Activated CD4-positive, alpha-beta memory T cell treated with anti-CD3 and anti-CD28 coated beads, Interleukin-2, amount 10 ng/mL, durations not matched to agents 7 days and 5 days (primary cell): ENCODE measurements around the gene KCNK4. TPM values are rescaled to one million over a fixed set of nuclear protein-coding genes. Genes with fewer than 3 reads are reported as not detected.

Experiments
- CTCF ChIA-PET: fragments of 350-600 bp; sonication (Branson Sonifier 250); formaldehyde crosslinking; loops from one replicate; lab custom pipeline; 2021; ENCODE audit warnings: antibody characterized with exemption, inconsistent platforms; lab: Charles Lee
- POLR2A ChIA-PET: fragments of 350-600 bp; sonication (Branson Sonifier 250); formaldehyde crosslinking; loops from one replicate; lab custom pipeline; 2021; ENCODE audit warnings: antibody characterized with exemption; lab: Charles Lee
- DNase-seq: peaks from one replicate; pipeline ENCODE4 v3.0.0-alpha.2; 2020
- H3K27ac Mint-ChIP-seq: one replicate; pipeline ENCODE4 v1.8.0; 2021; ENCODE audit warnings: mild to moderate bottlenecking, mixed read lengths
- H3K27me3 Mint-ChIP-seq: one replicate; pipeline ENCODE4 v1.8.0; 2021; ENCODE audit warnings: mixed read lengths
- H3K36me3 Mint-ChIP-seq: one replicate; pipeline ENCODE4 v1.8.0; 2021; ENCODE audit warnings: low read depth, mixed read lengths
- H3K4me1 Mint-ChIP-seq: one replicate; pipeline ENCODE4 v1.8.0; 2021; ENCODE audit warnings: mixed read lengths
- H3K4me3 Mint-ChIP-seq: one replicate; pipeline ENCODE4 v1.8.0; 2021; ENCODE audit warnings: mild to moderate bottlenecking, mixed read lengths
- H3K9me3 Mint-ChIP-seq: one replicate; pipeline ENCODE4 v1.8.0; 2021; ENCODE audit warnings: mixed read lengths
- total RNA-seq, 2 experiments: library from RNA; stranded (reverse); gene quantifications; one replicate each; pipeline ENCODE4 v1.2.3, GENCODE V29; 2021

The KCNK4 gene
- total RNA-seq, 2 experiments from 2014 or later: 0.15 TPM; not detected in 1

- H3K9me3 Mint-ChIP-seq: no peaks in the 10 kb centered on the region
- no peak for DNase-seq
- H3K27ac Mint-ChIP-seq: no peak overlapping the region
- H3K27me3 Mint-ChIP-seq: peaks cover 3% of the 10 kb centered on the region
- H3K4me3 Mint-ChIP-seq: no peak overlapping the region
- peaks cover 6% of the 10 kb centered on the region for H3K36me3 Mint-ChIP-seq
- ChIA-PET POLR2A (interaction anchor here (0.6 to 1.9 kb wide), 4 partner anchors 13 to 50 kb away, joined by 3 to 6 read pairs (median 4); partner anchors contain the start of genes ESRRA and NUDT22), CTCF (no interaction called here)
- H3K4me1 Mint-ChIP-seq: peaks cover 26% of the 10 kb centered on the region
Measured at GRCh38 chr11:64254326-64254725, 36.8 kb upstream of the KCNK4 start.

DNA sequence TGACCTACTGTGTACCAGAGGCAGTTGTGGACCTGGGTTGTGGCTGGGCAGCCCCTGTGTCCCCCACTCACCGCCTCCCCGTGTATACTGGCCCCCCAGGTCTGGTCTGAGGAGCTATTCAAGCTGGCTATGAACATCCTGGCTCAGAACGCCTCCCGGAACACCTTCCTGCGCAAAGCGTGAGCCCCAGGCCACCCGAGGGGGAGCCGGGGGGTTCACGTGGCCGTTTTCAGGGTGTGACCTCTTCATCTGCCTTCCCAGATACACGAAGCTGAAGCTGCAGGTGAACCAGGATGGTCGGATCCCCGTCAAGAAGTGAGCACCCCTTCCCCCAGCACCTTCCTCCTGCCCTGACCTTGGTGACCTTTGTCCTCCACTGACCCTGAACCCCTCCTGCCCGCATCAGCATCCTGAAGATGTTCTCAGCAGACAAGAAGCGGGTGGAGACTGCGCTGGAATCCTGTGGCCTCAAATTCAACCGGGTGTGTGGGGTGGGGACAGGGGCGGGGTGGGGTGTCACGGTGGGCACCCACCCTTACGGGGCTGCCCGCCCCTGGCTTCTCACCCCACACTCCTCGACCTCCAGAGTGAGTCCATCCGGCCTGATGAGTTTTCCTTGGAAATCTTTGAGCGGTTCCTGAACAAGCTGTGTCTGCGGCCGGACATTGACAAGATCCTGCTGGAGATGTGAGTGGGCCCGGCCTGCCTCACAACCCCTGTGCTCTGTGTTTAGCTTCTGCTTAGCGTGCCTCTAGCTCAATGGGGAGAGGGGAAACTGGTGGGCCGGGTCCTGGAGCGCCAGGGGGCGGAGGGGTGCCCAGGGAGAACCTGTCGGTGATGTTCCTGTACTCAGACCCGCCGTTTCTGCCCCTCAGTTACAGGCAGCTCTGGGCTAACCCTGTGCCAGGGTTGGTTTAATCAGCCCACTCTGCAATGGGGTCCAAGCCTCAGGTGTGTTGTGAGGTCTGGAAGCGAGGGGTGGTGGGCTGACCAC, 35.7 kb upstream of the KCNK4 start:
- ChIA-PET CTCF (interaction anchor here (1.0 kb wide), 1 partner anchor 9 kb away, joined by 3 read pairs; the partner anchor contains the start of gene PPP1R14B), POLR2A (interaction anchor here (0.9 to 1.9 kb wide), 6 partner anchors 9 to 49 kb away, joined by 3 to 6 read pairs (median 3); partner anchors contain the start of genes ESRRA and FERMT3)
- Mint-ChIP-seq H3K27ac (no peak overlapping the region), H3K4me1 (peaks cover 27% of the 10 kb centered on the region), H3K9me3 (no peaks in the 10 kb centered on the region), H3K36me3 (peaks cover 16% of the 10 kb centered on the region), H3K27me3 (no peaks in the 10 kb centered on the region), H3K4me3 (no peak overlapping the region)
- no peak for DNase-seq

DNA sequence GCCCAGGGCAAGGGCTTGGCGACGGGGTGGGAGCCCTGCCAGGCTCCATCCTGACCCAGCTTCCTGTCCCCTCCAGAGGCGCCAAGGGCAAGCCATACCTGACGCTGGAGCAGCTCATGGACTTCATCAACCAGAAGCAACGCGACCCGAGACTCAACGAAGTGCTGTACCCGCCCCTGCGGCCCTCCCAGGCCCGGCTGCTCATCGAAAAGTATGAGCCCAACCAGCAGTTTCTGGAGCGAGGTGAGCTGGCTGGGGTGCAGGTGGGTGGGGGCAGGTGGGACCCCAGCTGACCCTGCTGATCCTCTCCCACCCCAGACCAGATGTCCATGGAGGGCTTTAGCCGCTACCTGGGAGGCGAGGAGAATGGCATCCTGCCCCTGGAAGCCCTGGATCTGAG, 34.8 kb upstream of the KCNK4 start:
- H3K4me3 Mint-ChIP-seq: no peak overlapping the region
- POLR2A ChIA-PET: interaction anchor here (1.2 to 1.6 kb wide), 2 partner anchors 9 to 49 kb away, joined by 3 to 4 read pairs; partner anchors contain the start of gene FERMT3
- CTCF ChIA-PET: interaction anchor here (1.1 to 1.6 kb wide), 2 partner anchors 13 to 14 kb away, joined by 3 to 5 read pairs; no protein-coding TSS in a partner anchor

DNA sequence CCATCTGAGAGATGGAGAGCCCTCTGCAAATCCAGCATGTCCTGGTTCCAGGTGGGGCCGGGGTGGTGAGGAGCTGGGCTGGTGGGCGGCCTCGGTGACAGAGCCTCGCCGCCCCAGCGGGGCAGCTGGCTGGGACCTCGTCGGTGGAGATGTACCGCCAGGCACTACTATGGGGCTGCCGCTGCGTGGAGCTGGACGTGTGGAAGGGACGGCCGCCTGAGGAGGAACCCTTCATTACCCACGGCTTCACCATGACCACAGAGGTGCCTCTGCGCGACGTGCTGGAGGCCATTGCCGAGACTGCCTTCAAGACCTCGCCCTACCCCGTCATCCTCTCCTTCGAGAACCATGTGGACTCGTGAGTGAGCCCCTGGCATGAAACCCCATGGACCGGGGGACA, 32.7 kb upstream of the KCNK4 start:
- H3K36me3 Mint-ChIP-seq: peaks cover 20% of the 10 kb centered on the region
- H3K27ac Mint-ChIP-seq: no peak overlapping the region
- no peak overlapping the region for H3K4me3 Mint-ChIP-seq
- POLR2A ChIA-PET: interaction anchor here (1.0 to 2.9 kb wide), 4 partner anchors 10 to 13 kb away, joined by 3 to 13 read pairs (median 5); no protein-coding TSS in a partner anchor
- peaks cover 14% of the 10 kb centered on the region for H3K4me1 Mint-ChIP-seq
- no peaks in the 10 kb centered on the region for H3K27me3 Mint-ChIP-seq
- CTCF ChIA-PET: interaction anchor here (0.5 to 2.1 kb wide), 2 partner anchors 16 to 43 kb away, joined by 4 to 6 read pairs; partner anchors contain the start of gene CATSPERZ
- no peak for DNase-seq
- no peaks in the 10 kb centered on the region for H3K9me3 Mint-ChIP-seq

More for the DNA sequence above, 34.8 kb upstream of the KCNK4 start:
- no peak for DNase-seq
- Mint-ChIP-seq H3K36me3 (peaks cover 16% of the 10 kb centered on the region), H3K27ac (no peak overlapping the region), H3K9me3 (no peaks in the 10 kb centered on the region), H3K27me3 (no peaks in the 10 kb centered on the region), H3K4me1 (peaks cover 24% of the 10 kb centered on the region)

GRCh38 chr11:64258946-64259532, 32.1 kb upstream of the KCNK4 start:
- no peak overlapping the region for H3K27ac Mint-ChIP-seq
- no peaks in the 10 kb centered on the region for H3K9me3 Mint-ChIP-seq
- ChIA-PET POLR2A (interaction anchor here (1.5 to 2.9 kb wide), 3 partner anchors 9 to 13 kb away, joined by 5 to 13 read pairs (median 5); no protein-coding TSS in a partner anchor), CTCF (interaction anchor here (2.1 kb wide), 1 partner anchor 42 kb away, joined by 6 read pairs; the partner anchor contains the start of gene CATSPERZ)
- H3K36me3 Mint-ChIP-seq: peaks cover 20% of the 10 kb centered on the region
- DNase-seq: no peak
- no peaks in the 10 kb centered on the region for H3K27me3 Mint-ChIP-seq
- no peak overlapping the region for H3K4me3 Mint-ChIP-seq
- H3K4me1 Mint-ChIP-seq: peaks cover 9% of the 10 kb centered on the region

DNA sequence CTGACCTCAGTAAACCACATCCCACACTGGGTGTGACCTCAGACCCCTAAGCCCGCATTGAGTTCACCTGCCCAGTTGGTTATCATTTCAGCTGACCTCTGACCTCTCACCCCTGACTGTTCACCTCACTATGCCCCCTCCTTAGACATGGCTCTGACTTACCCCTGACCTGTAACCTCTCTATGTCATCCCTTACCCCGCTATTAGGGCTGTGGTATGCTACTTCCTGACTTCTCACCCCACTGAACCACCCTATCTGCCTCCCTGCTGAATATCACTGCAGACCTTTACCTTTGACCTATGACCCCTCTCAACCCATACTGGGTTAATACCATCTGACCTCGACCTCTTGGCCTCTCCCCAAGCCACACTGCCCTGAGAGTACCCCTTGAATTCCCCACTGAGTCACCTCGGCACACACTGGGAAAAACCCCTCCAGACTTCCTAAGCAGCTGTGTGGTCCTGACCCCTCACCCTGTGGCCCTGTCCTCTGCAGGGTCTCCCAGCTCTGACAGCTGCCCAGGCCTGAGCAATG, 31.5 kb upstream of the KCNK4 start:
- Mint-ChIP-seq H3K27me3 (no peaks in the 10 kb centered on the region), H3K4me3 (no peak overlapping the region), H3K4me1 (peaks cover 8% of the 10 kb centered on the region), H3K36me3 (peaks cover 20% of the 10 kb centered on the region), H3K27ac (no peak overlapping the region), H3K9me3 (no peaks in the 10 kb centered on the region)
- ChIA-PET CTCF (interaction anchor here (2.1 kb wide), 1 partner anchor 41 kb away, joined by 6 read pairs; the partner anchor contains the start of gene CATSPERZ), POLR2A (interaction anchor here (1.3 to 2.9 kb wide), 2 partner anchors 10 to 15 kb away, joined by 4 to 13 read pairs; no protein-coding TSS in a partner anchor)
- no peak for DNase-seq

GRCh38 chr11:64260147-64260708, 30.9 kb upstream of the KCNK4 start:
- H3K27me3 Mint-ChIP-seq: no peaks in the 10 kb centered on the region
- CTCF ChIA-PET: no interaction called here
- no peak overlapping the region for H3K4me3 Mint-ChIP-seq
- no peak for DNase-seq
- H3K36me3 Mint-ChIP-seq: peaks cover 20% of the 10 kb centered on the region
- H3K4me1 Mint-ChIP-seq: peaks cover 8% of the 10 kb centered on the region
- POLR2A ChIA-PET: interaction anchor here (1.1 to 2.5 kb wide), 3 partner anchors 9 to 16 kb away, joined by 3 to 7 read pairs (median 4); partner anchors contain the start of gene PLCB3
- H3K9me3 Mint-ChIP-seq: no peaks in the 10 kb centered on the region
- no peak overlapping the region for H3K27ac Mint-ChIP-seq

- no peaks in the 10 kb centered on the region for H3K9me3 Mint-ChIP-seq
- peaks cover 19% of the 10 kb centered on the region for H3K36me3 Mint-ChIP-seq
- H3K4me1 Mint-ChIP-seq: peaks cover 8% of the 10 kb centered on the region
- no peak for DNase-seq
- no peak overlapping the region for H3K4me3 Mint-ChIP-seq
- H3K27me3 Mint-ChIP-seq: no peaks in the 10 kb centered on the region
- ChIA-PET CTCF (interaction anchor here (1.0 to 1.5 kb wide), 2 partner anchors 11 to 41 kb away, joined by 3 to 6 read pairs; partner anchors contain the start of gene PLCB3), POLR2A (interaction anchor here (2.5 kb wide), 1 partner anchor 10 kb away, joined by 7 read pairs; the partner anchor contains the start of gene PLCB3)
- no peak overlapping the region for H3K27ac Mint-ChIP-seq
Measured at GRCh38 chr11:64261556-64262080, 29.5 kb upstream of the KCNK4 start.

DNA sequence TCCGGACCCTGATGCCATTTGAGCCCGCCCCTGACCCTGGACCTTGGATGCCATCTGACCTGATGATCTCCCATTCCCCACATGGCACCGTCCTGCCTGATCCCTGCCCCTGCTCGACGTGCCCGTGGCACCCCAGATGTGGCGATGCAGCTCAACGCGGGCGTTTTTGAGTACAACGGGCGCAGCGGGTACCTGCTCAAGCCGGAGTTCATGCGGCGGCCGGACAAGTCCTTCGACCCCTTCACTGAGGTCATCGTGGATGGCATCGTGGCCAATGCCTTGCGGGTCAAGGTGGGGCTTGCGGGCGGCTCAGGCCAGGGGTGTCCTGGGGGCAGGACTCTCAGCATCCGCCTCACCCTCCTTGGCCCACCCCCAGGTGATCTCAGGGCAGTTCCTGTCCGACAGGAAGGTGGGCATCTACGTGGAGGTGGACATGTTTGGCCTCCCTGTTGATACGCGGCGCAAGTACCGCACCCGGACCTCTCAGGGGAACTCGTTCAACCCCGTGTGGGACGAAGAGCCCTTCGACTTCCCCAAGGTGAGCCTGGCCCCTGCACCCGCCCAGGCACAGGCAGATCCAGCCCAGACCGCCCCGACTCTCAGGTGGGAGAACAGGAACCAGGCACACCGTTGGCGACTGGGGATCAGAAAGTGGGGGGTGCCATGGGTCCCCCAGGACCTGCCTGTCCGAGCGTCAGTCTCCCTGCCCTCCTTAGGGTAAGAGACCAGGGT, 28.7 kb upstream of the KCNK4 start:
- Mint-ChIP-seq H3K36me3 (peaks cover 18% of the 10 kb centered on the region), H3K27ac (no peak overlapping the region), H3K27me3 (no peaks in the 10 kb centered on the region), H3K4me3 (no peak overlapping the region), H3K4me1 (peaks cover 9% of the 10 kb centered on the region), H3K9me3 (no peaks in the 10 kb centered on the region)
- no peak for DNase-seq
- CTCF ChIA-PET: interaction anchor here (1.0 to 3.3 kb wide), 3 partner anchors 12 to 40 kb away, joined by 3 to 16 read pairs (median 6); partner anchors contain the start of gene PLCB3
- POLR2A ChIA-PET: interaction anchor here (1.0 to 2.5 kb wide), 3 partner anchors 11 to 57 kb away, joined by 3 to 7 read pairs (median 5); partner anchors contain the start of genes FERMT3 and PLCB3

- POLR2A ChIA-PET: interaction anchor here (0.6 to 2.7 kb wide), 6 partner anchors 12 to 57 kb away, joined by 3 to 11 read pairs (median 4); partner anchors contain the start of genes BAD, FERMT3 and PLCB3
- Mint-ChIP-seq H3K4me3 (no peak overlapping the region), H3K27ac (no peak overlapping the region), H3K27me3 (no peaks in the 10 kb centered on the region), H3K9me3 (no peaks in the 10 kb centered on the region), H3K36me3 (peaks cover 21% of the 10 kb centered on the region), H3K4me1 (peaks cover 17% of the 10 kb centered on the region)
- DNase-seq: no peak
- CTCF ChIA-PET: interaction anchor here (3.3 kb wide), 1 partner anchor 12 kb away, joined by 16 read pairs; the partner anchor contains the start of gene PLCB3
Measured at GRCh38 chr11:64263021-64263946, 27.8 kb upstream of the KCNK4 start.
